Measurements from ENCODE around the gene NDUFB7. TPM values are rescaled to one million over a fixed set of nuclear protein-coding genes. Genes with fewer than 3 reads are reported as not detected.

NDUFB7 gene
- total RNA-seq, 4 donors from 2014 or later: 208 to 584 (median 422) TPM

DNA sequence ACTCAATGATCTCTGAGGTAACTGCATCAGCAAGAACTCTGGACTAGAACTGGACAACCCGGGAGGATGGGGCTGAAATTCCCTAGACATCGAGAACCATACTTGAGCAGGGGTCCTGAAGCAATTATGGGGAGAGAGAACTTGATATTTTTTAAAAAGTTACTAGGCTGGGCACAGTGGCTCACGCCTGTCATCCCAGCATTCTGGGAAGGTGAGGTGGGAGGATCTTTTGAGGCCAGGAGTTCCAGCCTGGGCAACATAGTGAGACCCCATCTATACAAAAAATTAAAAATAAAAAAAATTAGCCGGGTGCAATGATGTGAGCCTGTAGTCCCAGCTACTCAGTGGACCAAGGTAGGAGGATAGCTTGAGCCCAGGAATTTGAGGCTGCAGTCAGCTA is 51.3 kb downstream of the NDUFB7 start:
- no peak overlapping the region for H3K4me3 ChIP-seq (replicated peaks in 1 of 3)
- H3K9me3 ChIP-seq: no peaks in the 10 kb centered on the region
- 93 to 95% methylated on average over 4 of the region's 4 CpGs for WGBS, 2 donors
- H3K36me3 ChIP-seq: peaks cover 9 to 11% of the 10 kb centered on the region in 2 donors
- no peak overlapping the region for H3K27ac ChIP-seq
- TF ChIP-seq POLR2A (IDR thresholded peaks at IDR 0.05): no peak
- TF ChIP-seq, protein P1, sequence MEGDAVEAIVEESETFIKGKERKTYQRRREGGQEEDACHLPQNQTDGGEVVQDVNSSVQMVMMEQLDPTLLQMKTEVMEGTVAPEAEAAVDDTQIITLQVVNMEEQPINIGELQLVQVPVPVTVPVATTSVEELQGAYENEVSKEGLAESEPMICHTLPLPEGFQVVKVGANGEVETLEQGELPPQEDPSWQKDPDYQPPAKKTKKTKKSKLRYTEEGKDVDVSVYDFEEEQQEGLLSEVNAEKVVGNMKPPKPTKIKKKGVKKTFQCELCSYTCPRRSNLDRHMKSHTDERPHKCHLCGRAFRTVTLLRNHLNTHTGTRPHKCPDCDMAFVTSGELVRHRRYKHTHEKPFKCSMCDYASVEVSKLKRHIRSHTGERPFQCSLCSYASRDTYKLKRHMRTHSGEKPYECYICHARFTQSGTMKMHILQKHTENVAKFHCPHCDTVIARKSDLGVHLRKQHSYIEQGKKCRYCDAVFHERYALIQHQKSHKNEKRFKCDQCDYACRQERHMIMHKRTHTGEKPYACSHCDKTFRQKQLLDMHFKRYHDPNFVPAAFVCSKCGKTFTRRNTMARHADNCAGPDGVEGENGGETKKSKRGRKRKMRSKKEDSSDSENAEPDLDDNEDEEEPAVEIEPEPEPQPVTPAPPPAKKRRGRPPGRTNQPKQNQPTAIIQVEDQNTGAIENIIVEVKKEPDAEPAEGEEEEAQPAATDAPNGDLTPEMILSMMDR (IDR thresholded peaks at IDR 0.05): no peak
- H3K27me3 ChIP-seq: no peaks in the 10 kb centered on the region
- intact Hi-C loops (cut with DNase I): no loop called here
- peaks cover 18 to 26% of the 10 kb centered on the region in 2 donors for H3K4me1 ChIP-seq
- no peak for DNase-seq

DNA sequence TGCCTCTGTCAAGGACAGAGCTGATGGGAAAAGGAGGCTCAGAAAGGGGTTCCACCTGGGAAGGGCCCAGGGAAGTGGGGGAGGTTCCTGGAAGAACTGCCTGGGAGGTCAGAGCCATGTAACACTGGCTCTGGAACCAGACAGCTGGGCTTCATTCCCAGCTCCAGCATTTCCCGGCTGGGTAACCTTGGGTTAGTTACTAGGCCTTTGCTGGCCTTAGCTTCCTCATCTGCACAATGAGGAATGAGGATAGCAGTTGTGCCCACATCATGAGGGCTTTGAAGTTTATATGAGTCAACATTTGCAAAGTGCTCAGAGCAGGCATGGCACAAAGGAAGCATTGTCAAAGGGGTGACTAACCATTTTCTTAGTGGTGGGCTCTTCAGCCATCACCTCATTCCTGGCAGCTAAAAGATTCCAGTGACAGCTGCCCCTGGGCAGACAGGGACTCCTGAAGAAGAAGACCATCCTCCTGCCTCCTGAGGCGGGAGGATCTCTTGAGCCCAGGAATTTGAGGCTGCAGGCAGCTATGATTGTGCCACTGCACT is 51.9 kb downstream of the NDUFB7 start:
- Histone ChIP-seq H3K36me3 (peaks cover 15 to 17% of the 10 kb centered on the region in 2 donors), H3K27me3 (no peaks in the 10 kb centered on the region), H3K9me3 (no peaks in the 10 kb centered on the region), H3K4me3 (replicated peaks in 1 of 3) (no peak overlapping the region), H3K27ac (peak overlapping the region in 2 of 3 donors; percentile 91 to 100), H3K4me1 (peaks cover 19 to 32% of the 10 kb centered on the region in 2 donors)
- no peak for TF ChIP-seq POLR2A (IDR thresholded peaks at IDR 0.05)
- TF ChIP-seq, protein P1 (IDR thresholded peaks at IDR 0.05): no peak
- intact Hi-C loops (cut with DNase I): no loop called here
- 52 to 73% methylated on average over 2 of the region's 2 CpGs for WGBS, 2 donors
- no peak for DNase-seq

DNA sequence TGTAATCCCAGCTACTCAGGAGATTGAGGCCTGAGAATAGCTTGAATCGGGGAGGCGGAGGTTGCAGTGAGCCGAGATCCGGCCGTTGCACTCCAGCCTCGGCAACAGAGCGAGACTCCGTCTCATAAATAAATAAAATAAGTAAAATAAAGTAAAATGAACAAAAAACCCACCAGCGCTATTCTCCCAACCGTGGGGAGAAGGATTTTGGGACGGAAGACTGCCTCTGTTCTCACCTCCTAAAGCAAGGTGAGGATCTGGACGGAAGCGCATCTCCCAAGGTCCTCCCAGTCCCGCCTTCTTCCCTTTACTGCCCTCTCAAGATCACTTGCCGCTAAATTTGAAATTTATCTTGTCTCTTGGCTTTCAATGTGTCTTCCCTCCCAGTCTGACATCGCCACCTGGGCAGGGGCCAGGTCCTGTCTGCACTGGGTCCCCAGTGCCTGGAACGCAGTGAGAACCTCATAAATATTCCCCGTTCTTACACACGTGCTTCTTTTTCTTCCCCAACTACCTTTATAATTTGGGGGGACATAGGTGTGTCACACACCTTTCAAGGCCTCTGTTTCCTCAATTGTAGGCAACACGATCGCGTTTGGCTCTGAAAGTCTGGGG is 52.5 kb downstream of the NDUFB7 start:
- intact Hi-C loops (cut with DNase I): no loop called here
- Histone ChIP-seq H3K27me3 (no peaks in the 10 kb centered on the region), H3K36me3 (peaks cover 17 to 21% of the 10 kb centered on the region in 2 donors), H3K9me3 (no peaks in the 10 kb centered on the region), H3K4me3 (replicated peaks in 1 of 3) (no peak overlapping the region), H3K4me1 (peaks cover 19 to 34% of the 10 kb centered on the region in 2 donors), H3K27ac (peak overlapping the region; percentile 90 to 100 (median 91))
- TF ChIP-seq, protein P1 (IDR thresholded peaks at IDR 0.05): no peak
- no peak for TF ChIP-seq POLR2A (IDR thresholded peaks at IDR 0.05)
- no peak for DNase-seq
- whole genome bisulfite sequencing, 2 donors: 92 to 93% methylated on average over 22 of the region's 22 CpGs

DNA sequence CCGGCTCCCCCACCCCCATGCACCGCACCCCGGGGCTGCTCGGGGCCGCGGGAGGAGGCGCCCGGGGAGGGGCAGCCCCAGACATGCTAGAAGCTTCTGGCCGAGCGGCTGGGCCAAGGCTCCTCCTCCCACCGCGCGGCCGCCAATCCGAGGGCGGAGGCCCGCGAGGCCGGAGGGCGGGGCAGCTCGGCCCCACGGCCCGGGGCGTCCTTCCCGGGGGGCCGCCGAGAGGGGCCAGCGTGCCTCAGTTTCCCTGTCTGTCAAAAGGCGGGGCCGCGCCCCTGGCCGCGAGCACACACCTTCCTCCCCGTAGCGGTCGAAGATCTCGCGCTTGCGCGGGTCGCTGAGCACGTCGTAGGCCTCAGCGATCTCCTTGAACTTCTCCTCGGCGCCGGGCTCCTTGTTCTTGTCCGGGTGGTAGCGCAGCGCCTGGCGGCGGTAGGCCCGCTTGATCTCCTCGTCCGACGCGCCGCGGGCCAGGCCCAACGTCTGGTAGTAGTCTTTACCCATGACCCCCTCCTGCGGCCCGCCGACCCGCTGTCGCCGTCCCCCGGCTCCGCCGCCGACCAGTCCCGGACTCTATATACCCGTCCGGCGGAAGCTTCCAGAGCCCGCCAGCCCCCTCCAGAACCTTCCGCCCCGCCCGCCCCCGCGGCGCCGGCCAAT is 53.9 kb downstream of the NDUFB7 start, which contains the start of gene DNAJB1:
Gene DNAJB1, minus strand, starts transcription at position 558 of the 666 bp plus-strand sequence. Its CDS starts 48 bp downstream, at position 510.
- Histone ChIP-seq H3K4me1 (peaks cover 19 to 34% of the 10 kb centered on the region in 2 donors), H3K36me3 (peaks cover 17 to 23% of the 10 kb centered on the region in 2 donors), H3K27me3 (no peaks in the 10 kb centered on the region), H3K27ac (peak within 1 kb of the TSS; percentile 99 to 100 (median 100)), H3K4me3 (replicated peaks in 1 of 3) (peak within 1 kb of the TSS; percentile 80 to 99 (median 92)), H3K9me3 (no peaks in the 10 kb centered on the region)
- 0% methylated on average over 4 to 46 of the region's 82 CpGs for WGBS, 2 donors
- intact Hi-C loops (cut with DNase I): no loop called here
- peak; percentile 82 for DNase-seq
- TF ChIP-seq POLR2A (IDR thresholded peaks at IDR 0.05): peak; percentile 89 to 95
- TF ChIP-seq, protein P1 (IDR thresholded peaks at IDR 0.05): peak in 1 of 6 experiments; percentile 3

All from thyroid gland (tissue), 4 donors.